Caco-2 (cell line): ENCODE results near the gene PPARGC1A. TPM values are rescaled to one million over a fixed set of nuclear protein-coding genes. Genes with fewer than 3 reads are reported as not detected.

Experiments
- BruUV-seq: library from RNA; stranded (reverse); fragments of 400-500 nt; replicated peaks from 2 replicates; lab custom pipeline; 2021; lab: Mats Ljungman, UMichigan
- CTCF ChIA-PET: fragments of 300-600 bp; sonication (Branson Sonifier 250); formaldehyde crosslinking; loops from one replicate; lab custom pipeline; 2022; ENCODE audit warnings: antibody characterized with exemption; lab: Charles Lee
- POLR2A ChIA-PET: fragments of 300-600 bp; sonication (Branson Sonifier 250); formaldehyde crosslinking; loops from one replicate; lab custom pipeline; 2022; ENCODE audit warnings: antibody characterized with exemption; lab: Charles Lee
- DNase-seq, 2 experiments: peaks; one replicate each; pipeline versions ENCODE4 v3.0.0 to v3.0.0-alpha.2; 2020 to 2022
- H3K27me3 ChIP-seq: replicated peaks from 2 replicates; pipeline ENCODE4 v1.6.0; 2011; ENCODE audit warnings: low read length; ENCODE audit not compliant: control insufficient read depth, insufficient read depth
- H3K36me3 ChIP-seq: 2 replicates; pipeline ENCODE4 v1.5.1; 2011; ENCODE audit warnings: low read length; ENCODE audit not compliant: control insufficient read depth, insufficient read depth
- H3K4me1 ChIP-seq: fragments of 250-450 bp; sonication (Bioruptor Pico); 2 replicates; pipeline ENCODE4 v1.5.1; 2020; ENCODE audit warnings: mild to moderate bottlenecking
- H3K4me3 ChIP-seq: 2 replicates; pipeline ENCODE4 v1.5.1; 2011; ENCODE audit warnings: low read depth, mild to moderate bottlenecking, control low read depth, low read length
- H3K9me3 ChIP-seq: fragments of 250-450 bp; sonication (Bioruptor Pico); 2 replicates; pipeline ENCODE4 v1.5.1; 2020; ENCODE audit warnings: mild to moderate bottlenecking, moderate library complexity
- H3K27ac Mint-ChIP-seq: one replicate; pipeline ENCODE4 v1.8.0; 2022; ENCODE audit warnings: mixed read lengths; ENCODE audit not compliant: unreplicated experiment
- H3K27me3 Mint-ChIP-seq: one replicate; pipeline ENCODE4 v1.8.0; 2022; ENCODE audit warnings: mixed read lengths; ENCODE audit not compliant: insufficient read depth, unreplicated experiment
- H3K36me3 Mint-ChIP-seq: one replicate; pipeline ENCODE4 v1.8.0; 2022; ENCODE audit warnings: mild to moderate bottlenecking, mixed read lengths; ENCODE audit not compliant: insufficient read depth, unreplicated experiment
- H3K4me1 Mint-ChIP-seq: one replicate; pipeline ENCODE4 v1.8.0; 2022; ENCODE audit warnings: low read depth, mixed read lengths; ENCODE audit not compliant: unreplicated experiment
- H3K4me3 Mint-ChIP-seq: one replicate; pipeline ENCODE4 v1.8.0; 2022; ENCODE audit warnings: mild to moderate bottlenecking, moderate library complexity, mixed read lengths; ENCODE audit not compliant: unreplicated experiment
- H3K9me3 Mint-ChIP-seq: one replicate; pipeline ENCODE4 v1.8.0; 2022; ENCODE audit warnings: mixed read lengths; ENCODE audit not compliant: unreplicated experiment
- CTCF ChIP-seq, 2 experiments: fragments of 200-600 bp in 1 of 2; IDR thresholded peaks; 1 replicate in 1 of 2; 2 replicates in 1 of 2; pipeline versions ENCODE4 v1.5.1 to v1.8.0; 2011 to 2022; ENCODE audit warnings: antibody characterized with exemption in 1 of 2, control low read depth in 1 of 2, inconsistent platforms in 1 of 2, low read depth in 1 of 2, low read length in 1 of 2, mild to moderate bottlenecking in 1 of 2, moderate library complexity in 1 of 2; ENCODE audit not compliant: insufficient read depth in 1 of 2, severe bottlenecking in 1 of 2, unreplicated experiment in 1 of 2
- intact Hi-C: fragments of 100-400 bp; cut with micrococcal nuclease; formaldehyde crosslinking; loops from one replicate; pipeline ENCODE4 v1.10.0; 2022; ENCODE audit not compliant: unreplicated experiment
- total RNA-seq: library from RNA; stranded (reverse); gene quantifications from 2 replicates; pipeline ENCODE4 v1.2.3, GENCODE V29; 2022

PPARGC1A gene
- total RNA-seq, 1 experiment from 2014 or later, result not detected

- Histone ChIP-seq H3K4me3 (no peak overlapping the region), H3K9me3 (no peaks in the 10 kb centered on the region), H3K4me1 (no peaks in the 10 kb centered on the region), H3K27me3 (no peaks in the 10 kb centered on the region), H3K36me3 (no peaks in the 10 kb centered on the region)
- H3K9me3 Mint-ChIP-seq, result no peaks in the 10 kb centered on the region
- intact Hi-C loops, result no loop called here
- no peaks in the 10 kb centered on the region for H3K36me3 Mint-ChIP-seq
- no peaks in the 10 kb centered on the region for H3K4me1 Mint-ChIP-seq
- no peak overlapping the region for H3K4me3 Mint-ChIP-seq
- POLR2A ChIA-PET, result no interaction called here
- no TSS peak for BruUV-seq
- CTCF ChIA-PET, result no interaction called here
- DNase-seq, result no peak
- H3K27me3 Mint-ChIP-seq, result peaks cover 13% of the 10 kb centered on the region
- TF ChIP-seq CTCF (IDR thresholded peaks at IDR 0.05; ENCODE audit: insufficient read depth in 1 of 2, low read depth in 1 of 2, low read length in 1 of 2, severe bottlenecking in 1 of 2, unreplicated experiment in 1 of 2), result no peak
- H3K27ac Mint-ChIP-seq, result no peak overlapping the region
These were observed 33.3 kb upstream of the PPARGC1A start for GRCh38 chr4:23923141-23923540.

DNA sequence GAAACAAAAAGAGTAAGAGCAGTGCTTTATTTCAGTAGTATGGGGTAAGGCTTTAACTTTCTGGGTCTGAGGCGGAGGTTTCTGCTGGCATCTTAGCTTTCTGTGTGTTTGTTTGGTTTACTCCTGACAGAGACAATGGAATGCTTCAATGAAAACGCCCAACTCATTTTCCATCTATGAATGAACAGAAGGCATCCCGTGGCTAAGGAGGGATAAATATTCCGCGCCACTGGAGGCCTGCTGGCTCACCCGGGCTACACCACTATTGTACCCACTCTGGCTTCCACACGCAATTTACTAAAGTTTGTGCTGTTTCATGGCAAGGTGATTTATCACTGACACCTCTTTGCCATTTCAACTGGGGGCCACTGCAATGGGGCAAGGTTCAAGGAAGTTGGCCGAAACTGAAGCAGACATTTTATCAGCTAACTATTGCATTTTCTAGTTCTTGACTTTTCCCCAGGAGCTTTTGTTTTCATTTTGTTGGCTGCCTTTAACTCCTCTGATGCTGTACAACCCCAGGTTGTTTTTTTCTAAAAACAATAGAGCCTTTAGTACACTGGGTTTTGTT, 32.8 kb upstream of the PPARGC1A start:
- Mint-ChIP-seq H3K4me3 (no peak overlapping the region), H3K4me1 (no peaks in the 10 kb centered on the region), H3K27me3 (peaks cover 13% of the 10 kb centered on the region), H3K27ac (no peak overlapping the region), H3K9me3 (no peaks in the 10 kb centered on the region), H3K36me3 (no peaks in the 10 kb centered on the region)
- H3K36me3 ChIP-seq, result no peaks in the 10 kb centered on the region
- ChIA-PET CTCF (no interaction called here), POLR2A (no interaction called here)
- H3K27me3 ChIP-seq, result no peaks in the 10 kb centered on the region
- intact Hi-C loops, result no loop called here
- H3K4me3 ChIP-seq, result no peak overlapping the region
- no TSS peak for BruUV-seq
- TF ChIP-seq CTCF (IDR thresholded peaks at IDR 0.05; ENCODE audit: insufficient read depth in 1 of 2, low read depth in 1 of 2, low read length in 1 of 2, severe bottlenecking in 1 of 2, unreplicated experiment in 1 of 2), result no peak
- H3K9me3 ChIP-seq, result no peaks in the 10 kb centered on the region
- DNase-seq, result no peak
- no peaks in the 10 kb centered on the region for H3K4me1 ChIP-seq

GRCh38 chr4:23922013-23922412, 32.2 kb upstream of the PPARGC1A start:
- CTCF ChIA-PET, result no interaction called here
- Mint-ChIP-seq H3K27me3 (peaks cover 13% of the 10 kb centered on the region), H3K4me3 (no peak overlapping the region), H3K4me1 (no peaks in the 10 kb centered on the region), H3K36me3 (no peaks in the 10 kb centered on the region), H3K9me3 (no peaks in the 10 kb centered on the region), H3K27ac (no peak overlapping the region)
- Histone ChIP-seq H3K27me3 (no peaks in the 10 kb centered on the region), H3K9me3 (no peaks in the 10 kb centered on the region), H3K36me3 (no peaks in the 10 kb centered on the region), H3K4me3 (no peak overlapping the region), H3K4me1 (no peaks in the 10 kb centered on the region)
- no peak for TF ChIP-seq CTCF (IDR thresholded peaks at IDR 0.05; ENCODE audit: insufficient read depth in 1 of 2, low read depth in 1 of 2, low read length in 1 of 2, severe bottlenecking in 1 of 2, unreplicated experiment in 1 of 2)
- intact Hi-C loops, result no loop called here
- DNase-seq, result no peak
- BruUV-seq, result no TSS peak
- POLR2A ChIA-PET, result no interaction called here
